IPS DF 6.9 (cell line): ENCODE data around the gene UBE3D.

Source experiments
- DNase-seq: peaks from one replicate; pipeline ENCODE4 v3.0.0-alpha.2; 2013; ENCODE audit warnings: low read depth, low spot score
- H3K27ac ChIP-seq: one replicate; pipeline ENCODE4 v1.5.1; 2013; ENCODE audit warnings: low read length, control low read depth
- H3K27me3 ChIP-seq: 2 replicates; pipeline ENCODE4 v1.6.1; 2013; ENCODE audit warnings: mild to moderate bottlenecking, low read length; ENCODE audit not compliant: control insufficient read depth, insufficient read depth
- H3K36me3 ChIP-seq: 2 replicates; pipeline ENCODE4 v1.6.1; 2013; ENCODE audit warnings: low read length; ENCODE audit not compliant: control insufficient read depth, insufficient read depth
- H3K4me1 ChIP-seq: 2 replicates; pipeline ENCODE4 v1.6.1; 2013; ENCODE audit warnings: low read length; ENCODE audit not compliant: control insufficient read depth, insufficient read depth
- H3K4me3 ChIP-seq: 2 replicates; pipeline ENCODE4 v1.5.1; 2013; ENCODE audit warnings: mild to moderate bottlenecking, low read length
- H3K9me3 ChIP-seq: 2 replicates; pipeline ENCODE4 v1.6.1; 2013; ENCODE audit warnings: low read length, inconsistent platforms; ENCODE audit not compliant: control insufficient read depth, insufficient read depth
- WGBS: extraction: QIAGEN DNeasy Blood & Tissue Kit; methylation state at CpG from one replicate; pipeline ENCODE4 v1.1.7; 2013; ENCODE audit warnings: mixed read lengths, missing lambda C conversion rate; ENCODE audit not compliant: insufficient read length, insufficient coverage; 5-methylcytosine and 5-hydroxymethylcytosine counted together

The UBE3D gene

GRCh38 chr6:82878812-82879211 lies 186.8 kb downstream of the UBE3D start:
- no CpG with 5 or more reads among the region's 3 CpGs for WGBS
- DNase-seq, result no peak
- H3K9me3 ChIP-seq, result no peaks in the 10 kb centered on the region
- H3K4me3 ChIP-seq, result no peak overlapping the region
- H3K4me1 ChIP-seq, result no peaks in the 10 kb centered on the region
- no peaks in the 10 kb centered on the region for H3K27me3 ChIP-seq
- H3K36me3 ChIP-seq, result no peaks in the 10 kb centered on the region
- no peak overlapping the region for H3K27ac ChIP-seq

GRCh38 chr6:82877213-82878195 lies 188.1 kb downstream of the UBE3D start:
- Histone ChIP-seq H3K27me3 (no peaks in the 10 kb centered on the region), H3K36me3 (no peaks in the 10 kb centered on the region), H3K27ac (no peak overlapping the region), H3K4me3 (no peak overlapping the region), H3K4me1 (no peaks in the 10 kb centered on the region), H3K9me3 (no peaks in the 10 kb centered on the region)
- WGBS, result no CpG with 5 or more reads among the region's 4 CpGs
- DNase-seq, result no peak

GRCh38 chr6:82875573-82876185 lies 190.0 kb downstream of the UBE3D start:
- H3K9me3 ChIP-seq, result no peaks in the 10 kb centered on the region
- H3K27ac ChIP-seq, result no peak overlapping the region
- no peaks in the 10 kb centered on the region for H3K27me3 ChIP-seq
- H3K36me3 ChIP-seq, result no peaks in the 10 kb centered on the region
- WGBS, result no CpG with 5 or more reads among the region's 4 CpGs
- H3K4me3 ChIP-seq, result no peak overlapping the region
- DNase-seq, result no peak
- no peaks in the 10 kb centered on the region for H3K4me1 ChIP-seq

- no peak for DNase-seq
- WGBS, result no CpG with 5 or more reads among the region's 3 CpGs
- no peaks in the 10 kb centered on the region for H3K36me3 ChIP-seq
- H3K27ac ChIP-seq, result no peak overlapping the region
- no peaks in the 10 kb centered on the region for H3K9me3 ChIP-seq
- no peaks in the 10 kb centered on the region for H3K4me1 ChIP-seq
- H3K4me3 ChIP-seq, result no peak overlapping the region
- no peaks in the 10 kb centered on the region for H3K27me3 ChIP-seq
Observed at GRCh38 chr6:82874867-82875266, 190.8 kb downstream of the UBE3D start.

GRCh38 chr6:82872185-82872584 lies 193.5 kb downstream of the UBE3D start:
- no peak for DNase-seq
- H3K4me1 ChIP-seq, result no peaks in the 10 kb centered on the region
- H3K36me3 ChIP-seq, result no peaks in the 10 kb centered on the region
- H3K27me3 ChIP-seq, result no peaks in the 10 kb centered on the region
- H3K9me3 ChIP-seq, result no peaks in the 10 kb centered on the region
- no peak overlapping the region for H3K4me3 ChIP-seq
- WGBS, result no CpG with 5 or more reads among the region's 1 CpG
- H3K27ac ChIP-seq, result no peak overlapping the region

- no CpG with 5 or more reads among the region's 2 CpGs for WGBS
Observed at GRCh38 chr6:82870582-82871172, 195.0 kb downstream of the UBE3D start.

GRCh38 chr6:82869493-82869892 lies 196.1 kb downstream of the UBE3D start:
- Histone ChIP-seq H3K9me3 (no peaks in the 10 kb centered on the region), H3K27ac (no peak overlapping the region), H3K36me3 (no peaks in the 10 kb centered on the region), H3K27me3 (no peaks in the 10 kb centered on the region), H3K4me3 (no peak overlapping the region), H3K4me1 (no peaks in the 10 kb centered on the region)
- DNase-seq, result no peak

More at GRCh38 chr6:82870582-82871172, 195.0 kb downstream of the UBE3D start:
- no peaks in the 10 kb centered on the region for H3K27me3 ChIP-seq
- H3K36me3 ChIP-seq, result no peaks in the 10 kb centered on the region
- H3K4me1 ChIP-seq, result no peaks in the 10 kb centered on the region
- no peak overlapping the region for H3K4me3 ChIP-seq
- no peaks in the 10 kb centered on the region for H3K9me3 ChIP-seq
- H3K27ac ChIP-seq, result no peak overlapping the region
- DNase-seq, result no peak

- DNase-seq, result no peak
- no peaks in the 10 kb centered on the region for H3K27me3 ChIP-seq
- no peaks in the 10 kb centered on the region for H3K4me1 ChIP-seq
- no CpG with 5 or more reads among the region's 3 CpGs for WGBS
- no peaks in the 10 kb centered on the region for H3K36me3 ChIP-seq
- no peak overlapping the region for H3K4me3 ChIP-seq
- H3K27ac ChIP-seq, result no peak overlapping the region
- H3K9me3 ChIP-seq, result no peaks in the 10 kb centered on the region
Observed at GRCh38 chr6:82867946-82868345, 197.7 kb downstream of the UBE3D start.

- Histone ChIP-seq H3K9me3 (no peaks in the 10 kb centered on the region), H3K4me1 (no peaks in the 10 kb centered on the region), H3K27ac (no peak overlapping the region), H3K4me3 (no peak overlapping the region), H3K27me3 (no peaks in the 10 kb centered on the region), H3K36me3 (no peaks in the 10 kb centered on the region)
- no peak for DNase-seq
- no CpG with 5 or more reads among the region's 3 CpGs for WGBS
Observed at GRCh38 chr6:82866446-82866845, 199.2 kb downstream of the UBE3D start.

GRCh38 chr6:82865461-82865860 lies 200.2 kb downstream of the UBE3D start:
- Histone ChIP-seq H3K4me3 (no peak overlapping the region), H3K9me3 (no peaks in the 10 kb centered on the region), H3K4me1 (no peaks in the 10 kb centered on the region), H3K36me3 (no peaks in the 10 kb centered on the region), H3K27ac (no peak overlapping the region), H3K27me3 (no peaks in the 10 kb centered on the region)
- DNase-seq, result no peak
- WGBS, result no CpG with 5 or more reads among the region's 3 CpGs
